Endodermal cell (in vitro differentiated cells): Measurements from ENCODE around the gene CFAP57. TPM values are rescaled to one million over a fixed set of nuclear protein-coding genes. Genes with fewer than 3 reads are reported as not detected.

Source experiments
- DNase-seq: peaks from one replicate; pipeline ENCODE4 v3.0.0-alpha.2; 2017
- H3K27ac ChIP-seq: 2 replicates; pipeline ENCODE4 v1.5.1; 2013; ENCODE audit warnings: mild to moderate bottlenecking, low read depth, low read length, moderate library complexity
- H3K27me3 ChIP-seq: 2 replicates; pipeline ENCODE4 v1.6.1; 2013; ENCODE audit warnings: mild to moderate bottlenecking, low read length, moderate library complexity; ENCODE audit not compliant: insufficient read depth, control insufficient read depth, poor library complexity, severe bottlenecking
- H3K36me3 ChIP-seq: 2 replicates; pipeline ENCODE4 v1.7.0; 2013; ENCODE audit warnings: mild to moderate bottlenecking, low read length, moderate library complexity; ENCODE audit not compliant: control insufficient read depth, insufficient read depth
- H3K4me1 ChIP-seq: one replicate; pipeline ENCODE4 v1.7.0; 2013; ENCODE audit warnings: low read length; ENCODE audit not compliant: control insufficient read depth, insufficient read depth
- H3K4me3 ChIP-seq: 2 replicates; pipeline ENCODE4 v1.5.1; 2013; ENCODE audit warnings: mild to moderate bottlenecking, low read length, moderate library complexity
- H3K9ac ChIP-seq: 2 replicates; pipeline ENCODE4 v1.6.1; 2013; ENCODE audit warnings: mild to moderate bottlenecking, low read length, moderate library complexity; ENCODE audit not compliant: poor library complexity, severe bottlenecking; ENCODE audit errors: extremely low read depth
- H3K9me3 ChIP-seq: 2 replicates; pipeline ENCODE4 v1.6.1; 2013; ENCODE audit warnings: mild to moderate bottlenecking, low read length, moderate library complexity; ENCODE audit not compliant: control insufficient read depth
- H3K27ac Mint-ChIP-seq: 2 replicates; pipeline ENCODE4 v1.8.0; 2020; ENCODE audit warnings: mixed read lengths
- H3K27me3 Mint-ChIP-seq: 2 replicates; pipeline ENCODE4 v1.8.0; 2021; ENCODE audit warnings: mild to moderate bottlenecking, mixed read lengths; ENCODE audit not compliant: insufficient read depth
- H3K36me3 Mint-ChIP-seq: 2 replicates; pipeline ENCODE4 v1.8.0; 2020; ENCODE audit warnings: low read depth, mixed read lengths
- H3K4me1 Mint-ChIP-seq: 2 replicates; pipeline ENCODE4 v1.8.0; 2020; ENCODE audit warnings: mixed read lengths
- H3K4me3 Mint-ChIP-seq: 2 replicates; pipeline ENCODE4 v1.8.0; 2020; ENCODE audit warnings: mild to moderate bottlenecking, moderate library complexity, mixed read lengths
- H3K9me3 Mint-ChIP-seq: 2 replicates; pipeline ENCODE4 v1.8.0; 2020; ENCODE audit warnings: mild to moderate bottlenecking, mixed read lengths
- CTCF ChIP-seq: fragments of 200-600 bp; sonication (generic); conservative IDR thresholded peaks from 2 replicates; pipeline ENCODE4 v1.5.0; 2021; ENCODE audit warnings: antibody characterized with exemption, mild to moderate bottlenecking
- WGBS, 2 experiments: methylation state at CpG; one replicate each; pipeline versions ENCODE4 v1.1.5 to v1.1.7; 2013; ENCODE audit warnings: missing lambda C conversion rate in 2 of 2, mixed read lengths in 1 of 2; ENCODE audit not compliant: insufficient coverage in 1 of 2, insufficient read length in 1 of 2; 5-methylcytosine and 5-hydroxymethylcytosine counted together
- long read RNA-seq, 4 experiments: library from polyadenylated mRNA in 2 of 4; library from RNA in 1 of 4; library from capped mRNA in 1 of 4; stranded (forward) in 3 of 4; unstranded in 1 of 4; transcript quantifications; one replicate each; pipeline ENCODE4 v2.0.0, GENCODE V29; 2020 to 2021; ENCODE audit warnings: inconsistent platforms in 1 of 4
- polyA plus RNA-seq, 2 experiments: library from polyadenylated mRNA; stranded (reverse); fragments of 50-300 nt; gene quantifications; one replicate each; pipeline ENCODE4 v1.2.3, GENCODE V29; 2013
- total RNA-seq, 2 donors: library from RNA; stranded (reverse); fragmentation: NEBNext Ultra II Directional in 1 of 2; extraction: Animal tissue kit (Norgen Biotek cat#: 25700) in 1 of 2; gene quantifications; 2 replicates in 1 of 2; 3 replicates in 1 of 2; pipeline ENCODE4 v1.2.1, GENCODE V29; 2021

The CFAP57 gene
- total RNA-seq = under 1 TPM; 0.82 to 0.90 TPM
- polyA plus RNA-seq (2013, experiment 1 of 2) = 1.00 TPM
- polyA plus RNA-seq (2013, experiment 2 of 2) = 1.1 TPM
- long read RNA-seq, experiment 1 = 0 reads
- long read RNA-seq, experiment 2, partial matches to known transcripts = 1 of 1 reads
- long read RNA-seq, experiment 2, other reads (novel, unspliced or antisense) = 0 of 1 reads
- long read RNA-seq, experiment 3, full-length matches to known transcripts = 1 of 3 reads
- long read RNA-seq, experiment 3, partial matches to known transcripts = 0 of 3 reads
- long read RNA-seq, experiment 3, other reads (novel, unspliced or antisense) = 2 of 3 reads
- long read RNA-seq, experiment 4, partial matches to known transcripts = 0 of 2 reads
- long read RNA-seq, experiment 4, other reads (novel, unspliced or antisense) = 2 of 2 reads

GRCh38 chr1:43171876-43172526 is at the start of gene CFAP57, which contains the start of gene EBNA1BP2:
Gene CFAP57, plus strand, starts transcription at chr1:43172330. Its CDS starts 424 bp downstream, at chr1:43172754.
Gene EBNA1BP2, minus strand, starts transcription at chr1:43172290. Its CDS starts 172 bp downstream, at chr1:43172118.
- H3K27me3 Mint-ChIP-seq = peaks cover 17% of the 10 kb centered on the region
- peak within 1 kb of the TSS; percentile 93 for H3K4me3 ChIP-seq
- H3K36me3 ChIP-seq = peaks cover 37% of the 10 kb centered on the region
- H3K27ac ChIP-seq = peak within 1 kb of the TSS; percentile 59
- H3K27me3 ChIP-seq = peaks cover 12% of the 10 kb centered on the region
- DNase-seq = peak; percentile 96
- WGBS, 2 experiments = 0% methylated on average over 12 to 45 of the region's 45 CpGs
- TF ChIP-seq CTCF = no peak
- peak within 1 kb of the TSS; percentile 95 for H3K4me3 Mint-ChIP-seq
- no peaks in the 10 kb centered on the region for H3K4me1 ChIP-seq
- H3K4me1 Mint-ChIP-seq = peaks cover 7% of the 10 kb centered on the region
- H3K9me3 ChIP-seq = no peaks in the 10 kb centered on the region
- H3K9ac ChIP-seq = peak within 1 kb of the TSS; percentile 65
- peak within 1 kb of the TSS; percentile 93 for H3K27ac Mint-ChIP-seq
- peaks cover 37% of the 10 kb centered on the region for H3K36me3 Mint-ChIP-seq
- peaks cover 11% of the 10 kb centered on the region for H3K9me3 Mint-ChIP-seq

- WGBS, 2 experiments = 100% methylated on average over 1 of the region's 1 CpG
- Histone ChIP-seq H3K4me3 (peak overlapping the region; percentile 43), H3K27ac (no peak overlapping the region), H3K36me3 (no peaks in the 10 kb centered on the region), H3K9ac (no peak overlapping the region), H3K9me3 (peaks cover 32% of the 10 kb centered on the region), H3K27me3 (no peaks in the 10 kb centered on the region), H3K4me1 (no peaks in the 10 kb centered on the region)
- DNase-seq = no peak
- H3K36me3 Mint-ChIP-seq = peaks cover 33% of the 10 kb centered on the region
- no peak overlapping the region for H3K4me3 Mint-ChIP-seq
- H3K9me3 Mint-ChIP-seq = peaks cover 68% of the 10 kb centered on the region
- H3K4me1 Mint-ChIP-seq = peaks cover 10% of the 10 kb centered on the region
- H3K27ac Mint-ChIP-seq = no peak overlapping the region
- TF ChIP-seq CTCF = no peak
- no peaks in the 10 kb centered on the region for H3K27me3 Mint-ChIP-seq
These were observed 49.1 kb upstream of the CFAP57 start for GRCh38 chr1:43123031-43123430.

GRCh38 chr1:43128816-43129215 is 43.3 kb upstream of the CFAP57 start:
- no peak for DNase-seq
- no peak for TF ChIP-seq CTCF
- Histone ChIP-seq H3K27ac (no peak overlapping the region), H3K9me3 (peaks cover 40% of the 10 kb centered on the region), H3K36me3 (no peaks in the 10 kb centered on the region), H3K4me3 (no peak overlapping the region), H3K4me1 (no peaks in the 10 kb centered on the region), H3K27me3 (no peaks in the 10 kb centered on the region), H3K9ac (no peak overlapping the region)
- no peak overlapping the region for H3K27ac Mint-ChIP-seq
- H3K36me3 Mint-ChIP-seq = peaks cover 50% of the 10 kb centered on the region
- peaks cover 49% of the 10 kb centered on the region for H3K9me3 Mint-ChIP-seq
- H3K4me1 Mint-ChIP-seq = peaks cover 9% of the 10 kb centered on the region
- H3K27me3 Mint-ChIP-seq = no peaks in the 10 kb centered on the region
- H3K4me3 Mint-ChIP-seq = no peak overlapping the region
- WGBS, 2 experiments = 93 to 100% methylated on average over 1 to 3 of the region's 3 CpGs
